Gastrocnemius medialis (tissue), 4 donors: ENCODE measurements around the gene NTNG1.

ENCODE experiments used
- POLR2A ChIP-seq, 2 donors: fragments of 450-650 bp; IDR thresholded peaks; one replicate each; pipeline ENCODE4 v1.6.1; 2017; ENCODE audit warnings: antibody characterized with exemption in 2 of 2, mild to moderate bottlenecking in 2 of 2, moderate library complexity in 2 of 2
- TF ChIP-seq, protein P1 (sequence below), 5 experiments: fragments of 450-650 bp in 3 of 5; fragments of 200-600 bp in 2 of 5; sonication (generic) in 2 of 5; IDR thresholded peaks in 4 of 5; conservative IDR thresholded peaks in 1 of 5; 1 replicate in 4 of 5; 2 replicates in 1 of 5; pipeline ENCODE4 v1.5.1; 2016 to 2019; ENCODE audit warnings: antibody characterized with exemption in 5 of 5, mild to moderate bottlenecking in 3 of 5, moderate library complexity in 3 of 5

DNA sequence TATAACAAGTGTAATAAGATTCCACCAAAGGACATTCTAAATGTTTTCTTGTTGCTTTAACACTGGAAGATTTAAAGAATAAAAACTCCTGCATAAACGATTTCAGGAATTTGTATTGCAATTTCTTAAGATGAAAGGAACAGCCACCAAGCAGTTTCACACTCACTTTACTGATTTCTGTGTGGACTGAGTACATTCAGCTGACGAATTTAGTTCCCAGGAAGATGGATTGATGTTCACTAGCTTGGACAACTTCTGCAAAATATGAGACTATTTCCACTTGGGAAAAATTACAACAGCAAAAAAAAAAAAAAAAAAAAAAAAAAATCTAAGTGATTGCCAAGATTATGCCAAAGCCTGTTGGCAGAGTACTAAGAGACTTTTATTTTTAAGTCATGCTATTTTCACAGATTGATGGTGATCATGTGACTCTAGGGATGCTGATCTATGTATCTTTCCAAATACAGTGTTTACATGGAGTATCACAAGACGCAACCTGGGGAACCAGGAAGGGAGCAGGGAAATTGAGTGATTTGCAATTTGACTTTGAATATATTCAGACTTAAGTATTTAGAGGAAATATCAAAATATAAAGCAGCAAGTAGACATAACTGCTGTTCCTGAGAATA, 341.0 kb downstream of the NTNG1 start:
- TF ChIP-seq, protein P1, sequence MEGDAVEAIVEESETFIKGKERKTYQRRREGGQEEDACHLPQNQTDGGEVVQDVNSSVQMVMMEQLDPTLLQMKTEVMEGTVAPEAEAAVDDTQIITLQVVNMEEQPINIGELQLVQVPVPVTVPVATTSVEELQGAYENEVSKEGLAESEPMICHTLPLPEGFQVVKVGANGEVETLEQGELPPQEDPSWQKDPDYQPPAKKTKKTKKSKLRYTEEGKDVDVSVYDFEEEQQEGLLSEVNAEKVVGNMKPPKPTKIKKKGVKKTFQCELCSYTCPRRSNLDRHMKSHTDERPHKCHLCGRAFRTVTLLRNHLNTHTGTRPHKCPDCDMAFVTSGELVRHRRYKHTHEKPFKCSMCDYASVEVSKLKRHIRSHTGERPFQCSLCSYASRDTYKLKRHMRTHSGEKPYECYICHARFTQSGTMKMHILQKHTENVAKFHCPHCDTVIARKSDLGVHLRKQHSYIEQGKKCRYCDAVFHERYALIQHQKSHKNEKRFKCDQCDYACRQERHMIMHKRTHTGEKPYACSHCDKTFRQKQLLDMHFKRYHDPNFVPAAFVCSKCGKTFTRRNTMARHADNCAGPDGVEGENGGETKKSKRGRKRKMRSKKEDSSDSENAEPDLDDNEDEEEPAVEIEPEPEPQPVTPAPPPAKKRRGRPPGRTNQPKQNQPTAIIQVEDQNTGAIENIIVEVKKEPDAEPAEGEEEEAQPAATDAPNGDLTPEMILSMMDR (IDR thresholded peaks at IDR 0.05 in 4 of 5, conservative IDR thresholded peaks at IDR 0.05 in 1 of 5): no peak
- TF ChIP-seq POLR2A (IDR thresholded peaks at IDR 0.05): no peak
